Stimulated activated CD8-positive, alpha-beta memory T cell treated with anti-CD3 and anti-CD28 coated beads, Interleukin-7, amount 100 ng/mL, for 1 hour (primary cell): ENCODE data around the gene CCDC187.

Source experiments
- DNase-seq, 2 donors: peaks; one replicate each; pipeline ENCODE4 v3.0.0-alpha.2; 2020; ENCODE audit warnings: low read depth in 2 of 2

Gene CCDC187

GRCh38 chr9:136253246-136254130, 50.4 kb downstream of the CCDC187 start:
- DNase-seq: no peak

- no peak for DNase-seq
Measured at GRCh38 chr9:136252846-136253245, 51.0 kb downstream of the CCDC187 start.

DNA sequence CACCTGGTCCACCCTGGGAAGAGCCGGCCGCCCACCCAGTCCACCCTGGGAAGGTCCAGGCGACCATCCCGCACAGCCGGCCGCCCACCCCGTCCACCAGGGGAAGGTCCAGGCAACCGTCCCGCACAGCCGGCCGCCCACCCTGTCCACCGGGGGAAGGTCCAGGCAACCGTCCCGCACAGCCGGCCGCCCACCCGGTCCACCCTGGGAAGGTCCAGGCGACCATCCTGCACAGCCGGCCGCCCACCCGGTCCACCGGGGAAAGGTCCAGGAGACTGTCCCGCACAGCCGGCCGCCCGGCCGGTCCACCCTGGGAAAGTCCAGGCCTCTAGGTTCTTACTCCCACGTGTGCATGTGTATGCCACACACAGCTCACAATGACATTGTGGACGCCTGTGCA, 51.6 kb downstream of the CCDC187 start:
- no peak for DNase-seq

DNA sequence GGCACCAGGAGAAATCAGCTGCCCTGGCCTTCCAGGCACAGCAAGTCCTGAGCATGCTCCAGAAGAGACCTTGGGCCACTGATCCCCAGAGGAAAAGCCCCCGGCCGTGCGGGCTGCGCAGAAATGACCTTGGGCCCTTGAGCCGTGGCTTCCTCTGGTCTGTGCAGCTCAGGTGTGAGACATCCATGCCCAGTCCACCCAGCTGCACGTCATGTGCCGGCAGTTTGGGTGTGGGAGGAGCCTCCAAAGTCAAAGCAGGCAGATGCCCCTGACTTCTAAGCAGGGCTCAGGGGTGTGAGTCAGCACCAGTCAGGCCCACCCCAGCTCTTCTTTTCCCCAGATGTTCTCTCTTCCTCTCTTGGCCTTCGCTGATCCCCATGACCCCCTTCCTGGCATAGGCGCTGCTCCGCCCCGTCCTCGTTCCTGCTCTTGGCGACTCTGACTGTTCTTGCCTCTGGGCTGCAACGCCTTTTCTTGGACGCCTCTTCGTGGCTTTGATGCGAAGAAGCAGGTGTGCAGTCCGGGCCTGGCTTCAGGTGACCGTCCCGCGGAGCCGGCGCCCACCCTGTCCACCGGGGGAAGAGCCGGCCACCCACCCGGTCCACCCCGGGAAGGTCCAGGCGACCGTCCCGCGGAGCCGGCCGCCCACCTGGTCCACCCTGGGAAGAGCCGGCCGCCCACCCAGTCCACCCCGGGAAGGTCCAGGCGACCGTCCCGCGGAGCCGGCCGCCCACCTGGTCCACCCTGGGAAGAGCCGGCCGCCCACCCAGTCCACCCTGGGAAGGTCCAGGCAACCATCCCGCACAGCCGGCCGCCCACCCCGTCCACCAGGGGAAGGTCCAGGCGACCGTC, 52.4 kb downstream of the CCDC187 start:
- DNase-seq: no peak

DNA sequence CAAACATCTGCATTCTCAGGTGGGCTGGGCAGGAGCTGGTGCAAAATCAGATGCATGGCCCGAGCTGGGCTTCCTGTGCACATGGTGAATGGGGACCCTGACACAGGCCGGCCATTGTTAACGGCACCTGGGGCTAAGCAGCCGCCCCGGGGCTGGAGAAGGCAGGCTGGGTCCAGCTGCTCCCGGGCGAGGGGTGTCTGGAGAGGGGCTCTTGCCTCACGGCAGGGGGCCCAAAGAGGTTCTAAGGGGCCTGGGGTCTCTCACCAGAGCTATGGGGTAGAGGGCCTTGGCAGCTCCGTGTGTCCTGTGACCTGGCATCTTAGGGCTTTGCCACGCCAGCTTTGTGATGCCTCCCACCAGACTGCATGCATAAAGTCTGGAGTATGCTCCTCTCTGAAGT, 53.2 kb downstream of the CCDC187 start:
- no peak for DNase-seq

- DNase-seq: no peak
Measured at GRCh38 chr9:136249877-136250559, 53.9 kb downstream of the CCDC187 start.

- no peak for DNase-seq
Measured at GRCh38 chr9:136248951-136249876, 54.7 kb downstream of the CCDC187 start.

GRCh38 chr9:136247947-136248637, 55.8 kb downstream of the CCDC187 start:
- no peak for DNase-seq

DNA sequence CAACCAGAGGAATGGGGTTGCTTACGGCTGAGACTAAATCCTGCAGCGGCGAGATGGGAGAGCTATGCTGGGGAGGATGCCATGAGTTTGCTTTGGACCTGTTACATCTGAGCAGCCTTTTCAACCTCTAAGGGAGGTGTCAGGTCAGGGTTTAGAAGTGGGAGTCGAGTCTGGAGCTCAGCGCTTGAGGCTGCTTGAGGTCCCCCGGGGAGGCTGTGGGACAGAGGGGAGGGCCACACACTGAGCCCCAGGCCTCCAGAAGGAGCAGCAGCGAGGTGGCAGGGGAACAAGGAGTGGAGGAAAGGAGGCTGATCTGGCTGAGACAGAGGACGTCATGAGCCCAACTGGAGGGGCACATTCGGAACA, 56.4 kb downstream of the CCDC187 start:
- DNase-seq: no peak

DNA sequence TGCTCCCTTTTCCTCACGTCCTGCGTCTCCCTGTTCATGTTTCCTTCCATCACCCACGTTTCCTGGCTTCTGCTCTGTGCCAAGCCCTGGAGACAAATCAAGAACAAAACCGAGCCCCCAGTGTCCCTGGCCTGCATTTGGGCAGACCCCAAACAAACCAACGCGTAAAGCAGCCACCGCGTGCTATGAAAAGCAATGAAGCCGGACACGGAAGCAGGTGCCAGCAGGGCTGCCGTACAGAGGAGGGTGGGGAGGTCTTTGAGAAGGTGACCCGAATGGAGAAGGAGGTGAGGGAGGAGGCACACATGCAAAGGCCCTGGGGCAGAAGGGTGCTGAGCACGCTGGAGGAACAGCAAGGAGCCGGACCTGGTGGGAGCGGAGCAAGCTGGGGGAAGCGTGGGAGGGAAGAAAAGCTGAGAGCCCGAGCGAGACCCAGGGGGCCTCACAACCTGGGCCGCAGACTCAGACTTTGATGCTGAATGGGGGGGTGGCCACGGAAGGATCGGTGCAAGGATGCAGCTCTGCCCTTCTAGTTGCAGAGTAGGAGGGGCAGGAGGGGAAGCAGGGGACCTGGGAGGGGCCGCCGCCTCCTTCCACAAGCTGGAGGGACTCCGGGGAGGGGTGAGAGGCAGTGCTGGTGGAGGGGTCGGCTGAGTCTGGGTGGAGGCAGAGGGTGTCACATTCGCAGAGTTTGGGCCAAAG, 56.9 kb downstream of the CCDC187 start:
- DNase-seq: no peak

DNA sequence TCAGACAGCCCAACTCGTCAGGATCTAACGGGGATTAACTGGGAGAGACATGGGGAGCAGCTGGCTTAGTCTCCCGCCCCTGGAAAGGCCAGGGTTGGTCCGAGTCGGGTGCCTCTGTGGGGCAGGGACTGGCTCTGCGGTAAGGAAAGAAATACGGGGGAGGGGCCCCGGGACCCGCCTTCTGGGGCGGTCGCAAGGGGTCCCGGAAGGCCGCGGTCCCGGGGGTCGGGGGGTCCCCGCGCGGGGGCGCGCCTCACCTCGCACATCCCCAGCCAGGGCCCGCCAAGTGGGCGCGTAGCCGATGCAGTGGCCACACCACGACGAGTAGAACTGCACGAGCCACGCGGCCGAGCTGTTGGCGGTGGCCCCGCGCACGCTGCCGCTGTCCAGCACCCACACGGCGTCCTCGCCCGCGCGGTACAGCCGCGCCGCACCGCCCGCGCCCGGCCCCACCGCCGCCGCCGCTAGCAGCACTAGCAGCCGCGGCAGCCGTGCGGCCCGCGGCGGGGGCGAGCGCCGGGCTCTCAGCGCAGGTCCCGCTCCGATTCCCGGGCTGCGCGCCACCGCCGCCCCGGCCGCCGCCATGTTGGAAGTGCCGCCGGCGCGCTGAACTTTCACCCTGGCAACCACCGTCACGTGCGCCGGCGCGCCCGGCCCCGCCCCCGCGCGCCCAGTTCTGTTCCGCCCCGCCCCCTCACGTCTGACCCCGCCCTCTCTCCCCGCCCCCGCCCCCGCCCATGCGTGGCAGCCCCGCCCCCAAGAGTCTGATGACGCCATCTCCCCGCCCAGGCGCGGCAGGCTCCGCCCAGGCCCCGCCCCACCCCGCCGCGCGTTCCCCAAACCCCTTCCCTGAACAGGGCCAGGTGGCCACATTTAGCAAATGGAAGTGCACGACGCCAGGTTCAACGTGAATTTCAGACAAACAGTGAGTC, 58.4 kb downstream of the CCDC187 start, which contains the start of gene QSOX2:
QSOX2 (minus strand) TSS at position 594 of the 932 bp plus-strand sequence; CDS start at position 585, 9 bp downstream.
- peak; percentile 66 to 74 for DNase-seq

DNA sequence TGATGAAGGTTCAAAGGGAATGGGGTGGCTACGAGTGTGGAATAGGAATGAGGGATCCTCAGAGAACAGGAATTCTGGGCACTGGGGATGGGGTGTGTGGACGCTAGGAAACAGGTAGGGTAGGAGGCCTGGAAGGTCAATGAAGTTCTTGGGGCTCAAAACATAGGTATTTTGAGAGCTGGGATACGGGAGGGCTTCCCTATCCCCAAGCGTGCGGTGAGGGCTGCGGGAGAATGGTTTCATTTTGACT, 59.0 kb downstream of the CCDC187 start:
- no peak for DNase-seq

GRCh38 chr9:136244122-136244968, 59.5 kb downstream of the CCDC187 start:
- no peak for DNase-seq

- DNase-seq: no peak
Measured at GRCh38 chr9:136243631-136244030, 60.3 kb downstream of the CCDC187 start.

DNA sequence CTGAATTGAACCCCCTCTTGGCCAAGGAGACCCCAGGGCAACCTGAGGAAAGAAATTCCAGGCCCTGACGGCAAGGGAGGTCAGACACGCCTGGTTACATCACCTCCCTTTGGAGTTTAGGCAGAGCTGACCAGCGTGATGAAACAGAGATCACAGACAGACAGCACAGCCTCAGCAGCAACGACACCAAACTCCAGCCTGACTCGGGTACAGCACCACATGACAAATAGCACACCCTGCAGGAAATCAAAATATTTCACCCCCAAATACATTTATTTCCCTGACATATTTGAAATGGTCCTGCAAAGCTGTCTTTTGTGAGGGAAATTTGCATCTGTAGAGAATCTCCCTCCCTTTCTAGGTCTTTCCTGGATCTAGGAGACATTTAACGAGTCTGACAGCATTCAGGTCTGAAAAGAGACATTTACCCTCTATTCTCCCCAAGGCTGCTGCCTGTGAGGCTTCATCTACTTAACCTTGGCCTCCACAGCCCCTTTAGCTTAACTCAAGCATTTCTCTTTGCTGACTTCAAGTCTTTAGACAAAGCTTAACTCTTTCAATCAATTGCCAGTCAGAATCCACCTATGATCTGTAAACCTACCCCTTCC, 60.9 kb downstream of the CCDC187 start:
- no peak for DNase-seq

DNA sequence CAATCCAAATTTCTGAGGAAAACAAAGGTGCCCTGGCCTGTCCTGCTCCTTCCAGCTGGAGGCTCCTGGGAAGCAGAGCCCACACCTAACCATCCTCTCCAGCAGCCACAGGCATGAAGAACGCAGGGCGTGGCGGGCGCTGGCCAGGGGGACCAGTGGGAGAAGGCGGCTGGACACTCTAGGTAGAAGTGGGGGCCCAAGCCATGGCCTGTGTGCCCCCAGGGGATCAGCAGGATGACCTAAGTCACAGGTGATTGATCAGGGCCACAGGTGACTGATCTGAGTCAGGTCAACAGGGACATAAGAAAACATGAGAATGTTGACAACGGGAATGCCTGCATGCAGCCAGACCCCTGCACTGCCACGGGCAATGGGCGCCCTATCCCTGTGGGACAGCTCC, 61.6 kb downstream of the CCDC187 start:
- no peak for DNase-seq

DNA sequence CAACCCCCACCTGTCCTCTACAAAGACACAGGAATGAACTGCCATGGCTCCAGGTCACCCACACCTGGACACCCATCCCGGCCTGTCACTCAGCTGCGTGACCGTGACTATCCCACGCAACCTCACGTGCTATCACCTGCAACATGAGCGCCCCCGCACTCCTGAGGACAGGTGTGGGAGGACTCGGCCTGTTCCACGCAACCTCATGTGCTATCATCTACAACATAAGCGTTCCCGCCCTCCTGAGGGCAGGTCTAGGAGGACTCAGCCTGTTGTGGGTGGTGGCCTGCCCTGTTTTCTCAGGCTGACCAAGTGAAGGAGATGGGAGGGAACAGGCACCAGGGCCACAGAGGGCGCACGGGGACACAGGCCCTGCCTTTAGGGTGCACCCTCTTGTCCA, 62.4 kb downstream of the CCDC187 start:
- no peak for DNase-seq

GRCh38 chr9:136240941-136241340, 63.0 kb downstream of the CCDC187 start:
- no peak for DNase-seq
